Measurements from ENCODE around the gene NTSR1.

Gene NTSR1

GRCh38 chr20:62787321-62787720 lies 78.7 kb downstream of the NTSR1 start:
- DNase-seq (ENCODE audit: low read depth in 2 of 2): no peak

- no peak for DNase-seq (ENCODE audit: low read depth in 2 of 2)
Measured at GRCh38 chr20:62787866-62788265, 79.2 kb downstream of the NTSR1 start.

GRCh38 chr20:62788607-62789006 lies 80.0 kb downstream of the NTSR1 start:
- DNase-seq (ENCODE audit: low read depth in 2 of 2): no peak

GRCh38 chr20:62790075-62790474 lies 81.4 kb downstream of the NTSR1 start:
- no peak for DNase-seq (ENCODE audit: low read depth in 2 of 2)

- peak; percentile 37 to 45 for DNase-seq (ENCODE audit: low read depth in 2 of 2)
Measured at GRCh38 chr20:62791301-62792181, 82.9 kb downstream of the NTSR1 start.

GRCh38 chr20:62792182-62792939 lies 83.7 kb downstream of the NTSR1 start:
- DNase-seq (ENCODE audit: low read depth in 2 of 2): no peak

- DNase-seq (ENCODE audit: low read depth in 2 of 2): no peak
Measured at GRCh38 chr20:62792940-62793756, 84.5 kb downstream of the NTSR1 start.

- DNase-seq (ENCODE audit: low read depth in 2 of 2): no peak
Measured at GRCh38 chr20:62793757-62794006, 85.0 kb downstream of the NTSR1 start.

- DNase-seq (ENCODE audit: low read depth in 2 of 2): peak; percentile 82 to 92
Measured at GRCh38 chr20:62794007-62794724, 85.5 kb downstream of the NTSR1 start.

- peak; percentile 35 to 41 for DNase-seq (ENCODE audit: low read depth in 2 of 2)
Measured at GRCh38 chr20:62795023-62795761, 86.6 kb downstream of the NTSR1 start.

GRCh38 chr20:62796699-62797491 lies 88.3 kb downstream of the NTSR1 start:
- DNase-seq (ENCODE audit: low read depth in 2 of 2): no peak

GRCh38 chr20:62797671-62798532 lies 89.3 kb downstream of the NTSR1 start:
- no peak for DNase-seq (ENCODE audit: low read depth in 2 of 2)

- no peak for DNase-seq (ENCODE audit: low read depth in 2 of 2)
Measured at GRCh38 chr20:62799036-62799435, 90.4 kb downstream of the NTSR1 start.

GRCh38 chr20:62799459-62799858 lies 90.8 kb downstream of the NTSR1 start:
- DNase-seq (ENCODE audit: low read depth in 2 of 2): no peak

GRCh38 chr20:62799873-62800272 lies 91.2 kb downstream of the NTSR1 start:
- no peak for DNase-seq (ENCODE audit: low read depth in 2 of 2)

GRCh38 chr20:62800314-62801259 lies 92.0 kb downstream of the NTSR1 start:
- DNase-seq (ENCODE audit: low read depth in 2 of 2): no peak

GRCh38 chr20:62801284-62802010 lies 92.8 kb downstream of the NTSR1 start:
- no peak for DNase-seq (ENCODE audit: low read depth in 2 of 2)
